ENCODE results near the gene UROD.
"Not testable (repeated sequence)": the region's sequence is repeated elsewhere in the genome, so short reads cannot be mapped to it uniquely, and the experiment has no call there.

The UROD gene

GRCh38 chr1:44994309-44994898 lies 17.6 kb upstream of the UROD start:
- H3K27ac ChIP-seq (ENCODE audit: low read depth, low read length) = no peak overlapping the region
- no peaks in the 10 kb centered on the region for H3K36me3 ChIP-seq (ENCODE audit: control insufficient read depth in 5 of 5, insufficient read depth in 5 of 5, low read length in 5 of 5)
- H3K27me3 ChIP-seq (ENCODE audit: control insufficient read depth in 5 of 5, insufficient read depth in 4 of 5, low read length in 5 of 5) = peaks cover 0 to 2% (median 0%) of the 10 kb centered on the region in 5 donors
- H3K4me1 ChIP-seq (ENCODE audit: control insufficient read depth in 5 of 5, insufficient read depth in 5 of 5, low read length in 5 of 5) = peaks cover 3 to 19% (median 12%) of the 10 kb centered on the region in 5 donors
- H3K9ac ChIP-seq (ENCODE audit: low read length in 5 of 5) = peak overlapping the region in 2 of 5 donors; percentile 24 to 82
- peak overlapping the region in 1 of 5 donors; percentile 19 for H3K4me3 ChIP-seq (ENCODE audit: low read depth in 1 of 5, low read length in 5 of 5)
- no peaks in the 10 kb centered on the region for H3K9me3 ChIP-seq (ENCODE audit: control insufficient read depth in 5 of 5, low read length in 5 of 5)

GRCh38 chr1:44995467-44996238 lies 16.4 kb upstream of the UROD start:
- no peaks in the 10 kb centered on the region for H3K36me3 ChIP-seq (ENCODE audit: control insufficient read depth in 5 of 5, insufficient read depth in 5 of 5, low read length in 5 of 5)

GRCh38 chr1:44999232-44999631 lies 12.8 kb upstream of the UROD start:
- Histone ChIP-seq H3K27ac (ENCODE audit: low read depth, low read length) (no peak overlapping the region), H3K36me3 (ENCODE audit: control insufficient read depth in 5 of 5, insufficient read depth in 5 of 5, low read length in 5 of 5) (peaks cover 0 to 25% (median 24%) of the 10 kb centered on the region in 5 donors), H3K27me3 (ENCODE audit: control insufficient read depth in 5 of 5, insufficient read depth in 4 of 5, low read length in 5 of 5) (peaks cover 0 to 2% (median 0%) of the 10 kb centered on the region in 5 donors), H3K4me3 (ENCODE audit: low read depth in 1 of 5, low read length in 5 of 5) (no peak overlapping the region), H3K4me1 (ENCODE audit: control insufficient read depth in 5 of 5, insufficient read depth in 5 of 5, low read length in 5 of 5) (peaks cover 13 to 45% (median 42%) of the 10 kb centered on the region in 5 donors), H3K9me3 (ENCODE audit: control insufficient read depth in 5 of 5, low read length in 5 of 5) (no peaks in the 10 kb centered on the region), H3K9ac (ENCODE audit: low read length in 5 of 5) (no peak overlapping the region)

More at GRCh38 chr1:44995467-44996238, 16.4 kb upstream of the UROD start:
- Histone ChIP-seq H3K9me3 (ENCODE audit: control insufficient read depth in 5 of 5, low read length in 5 of 5) (no peaks in the 10 kb centered on the region), H3K4me1 (ENCODE audit: control insufficient read depth in 5 of 5, insufficient read depth in 5 of 5, low read length in 5 of 5) (peaks cover 6 to 31% (median 20%) of the 10 kb centered on the region in 5 donors), H3K4me3 (ENCODE audit: low read depth in 1 of 5, low read length in 5 of 5) (no peak overlapping the region), H3K9ac (ENCODE audit: low read length in 5 of 5) (no peak overlapping the region), H3K27ac (ENCODE audit: low read depth, low read length) (no peak overlapping the region), H3K27me3 (ENCODE audit: control insufficient read depth in 5 of 5, insufficient read depth in 4 of 5, low read length in 5 of 5) (peaks cover 0 to 2% (median 0%) of the 10 kb centered on the region in 5 donors)

- Histone ChIP-seq H3K9me3 (ENCODE audit: control insufficient read depth in 5 of 5, low read length in 5 of 5) (no peaks in the 10 kb centered on the region), H3K36me3 (ENCODE audit: control insufficient read depth in 5 of 5, insufficient read depth in 5 of 5, low read length in 5 of 5) (peaks cover 0 to 43% (median 42%) of the 10 kb centered on the region in 5 donors)
Observed at GRCh38 chr1:45001011-45001481, 11.0 kb upstream of the UROD start.

GRCh38 chr1:45001576-45001975 lies 10.5 kb upstream of the UROD start:
- not testable (repeated sequence) for H3K27me3 ChIP-seq (ENCODE audit: control insufficient read depth in 5 of 5, insufficient read depth in 4 of 5, low read length in 5 of 5); H3K9me3 ChIP-seq (ENCODE audit: control insufficient read depth in 5 of 5, low read length in 5 of 5); H3K9ac ChIP-seq (ENCODE audit: low read length in 5 of 5)
- Histone ChIP-seq H3K4me3 (ENCODE audit: low read depth in 1 of 5, low read length in 5 of 5) (peak overlapping the region in 1 of 5 donors; percentile 59), H3K4me1 (ENCODE audit: control insufficient read depth in 5 of 5, insufficient read depth in 5 of 5, low read length in 5 of 5) (peaks cover 9 to 42% (median 37%) of the 10 kb centered on the region in 5 donors), H3K27ac (ENCODE audit: low read depth, low read length) (peak overlapping the region; percentile 78), H3K36me3 (ENCODE audit: control insufficient read depth in 5 of 5, insufficient read depth in 5 of 5, low read length in 5 of 5) (peaks cover 0 to 48% (median 44%) of the 10 kb centered on the region in 5 donors)

More at GRCh38 chr1:45001011-45001481, 11.0 kb upstream of the UROD start:
- peak overlapping the region in 3 of 5 donors; percentile 2 to 4 (median 2) for H3K9ac ChIP-seq (ENCODE audit: low read length in 5 of 5)
- peaks cover 9 to 42% (median 35%) of the 10 kb centered on the region in 5 donors for H3K4me1 ChIP-seq (ENCODE audit: control insufficient read depth in 5 of 5, insufficient read depth in 5 of 5, low read length in 5 of 5)
- H3K27me3 ChIP-seq (ENCODE audit: control insufficient read depth in 5 of 5, insufficient read depth in 4 of 5, low read length in 5 of 5) = no peaks in the 10 kb centered on the region
- H3K4me3 ChIP-seq (ENCODE audit: low read depth in 1 of 5, low read length in 5 of 5) = peak overlapping the region in 2 of 5 donors; percentile 20 to 59
- peak overlapping the region; percentile 78 for H3K27ac ChIP-seq (ENCODE audit: low read depth, low read length)

- no peaks in the 10 kb centered on the region for H3K9me3 ChIP-seq (ENCODE audit: control insufficient read depth in 5 of 5, low read length in 5 of 5)
- no peak overlapping the region for H3K4me3 ChIP-seq (ENCODE audit: low read depth in 1 of 5, low read length in 5 of 5)
- H3K27me3 ChIP-seq (ENCODE audit: control insufficient read depth in 5 of 5, insufficient read depth in 4 of 5, low read length in 5 of 5) = no peaks in the 10 kb centered on the region
- peak overlapping the region in 1 of 5 donors; percentile 26 for H3K9ac ChIP-seq (ENCODE audit: low read length in 5 of 5)
- H3K4me1 ChIP-seq (ENCODE audit: control insufficient read depth in 5 of 5, insufficient read depth in 5 of 5, low read length in 5 of 5) = peaks cover 9 to 42% (median 39%) of the 10 kb centered on the region in 5 donors
- peaks cover 0 to 62% (median 58%) of the 10 kb centered on the region in 5 donors for H3K36me3 ChIP-seq (ENCODE audit: control insufficient read depth in 5 of 5, insufficient read depth in 5 of 5, low read length in 5 of 5)
- H3K27ac ChIP-seq (ENCODE audit: low read depth, low read length) = peak overlapping the region; percentile 78
Observed at GRCh38 chr1:45002650-45003645, 9.1 kb upstream of the UROD start.

- Histone ChIP-seq H3K27ac (ENCODE audit: low read depth, low read length) (peak overlapping the region; percentile 78), H3K36me3 (ENCODE audit: control insufficient read depth in 5 of 5, insufficient read depth in 5 of 5, low read length in 5 of 5) (peaks cover 0 to 70% (median 66%) of the 10 kb centered on the region in 5 donors)
Observed at GRCh38 chr1:45003741-45004140, 8.3 kb upstream of the UROD start.

GRCh38 chr1:45004281-45004920 lies 7.7 kb upstream of the UROD start:
- Histone ChIP-seq H3K4me1 (ENCODE audit: control insufficient read depth in 5 of 5, insufficient read depth in 5 of 5, low read length in 5 of 5) (peaks cover 9 to 49% (median 43%) of the 10 kb centered on the region in 5 donors), H3K9ac (ENCODE audit: low read length in 5 of 5) (no peak overlapping the region), H3K9me3 (ENCODE audit: control insufficient read depth in 5 of 5, low read length in 5 of 5) (no peaks in the 10 kb centered on the region), H3K27me3 (ENCODE audit: control insufficient read depth in 5 of 5, insufficient read depth in 4 of 5, low read length in 5 of 5) (no peaks in the 10 kb centered on the region), H3K4me3 (ENCODE audit: low read depth in 1 of 5, low read length in 5 of 5) (no peak overlapping the region), H3K36me3 (ENCODE audit: control insufficient read depth in 5 of 5, insufficient read depth in 5 of 5, low read length in 5 of 5) (peaks cover 0 to 76% (median 72%) of the 10 kb centered on the region in 5 donors), H3K27ac (ENCODE audit: low read depth, low read length) (no peak overlapping the region)

More at GRCh38 chr1:45003741-45004140, 8.3 kb upstream of the UROD start:
- Histone ChIP-seq H3K9ac (ENCODE audit: low read length in 5 of 5) (no peak overlapping the region), H3K4me3 (ENCODE audit: low read depth in 1 of 5, low read length in 5 of 5) (no peak overlapping the region), H3K27me3 (ENCODE audit: control insufficient read depth in 5 of 5, insufficient read depth in 4 of 5, low read length in 5 of 5) (no peaks in the 10 kb centered on the region), H3K9me3 (ENCODE audit: control insufficient read depth in 5 of 5, low read length in 5 of 5) (no peaks in the 10 kb centered on the region), H3K4me1 (ENCODE audit: control insufficient read depth in 5 of 5, insufficient read depth in 5 of 5, low read length in 5 of 5) (peaks cover 9 to 42% (median 39%) of the 10 kb centered on the region in 5 donors)

- H3K9me3 ChIP-seq (ENCODE audit: control insufficient read depth in 5 of 5, low read length in 5 of 5) = no peaks in the 10 kb centered on the region
- H3K36me3 ChIP-seq (ENCODE audit: control insufficient read depth in 5 of 5, insufficient read depth in 5 of 5, low read length in 5 of 5) = peaks cover 0 to 81% (median 74%) of the 10 kb centered on the region in 5 donors
- peaks cover 12 to 53% (median 43%) of the 10 kb centered on the region in 5 donors for H3K4me1 ChIP-seq (ENCODE audit: control insufficient read depth in 5 of 5, insufficient read depth in 5 of 5, low read length in 5 of 5)
- peak overlapping the region; percentile 47 for H3K27ac ChIP-seq (ENCODE audit: low read depth, low read length)
- no peak overlapping the region for H3K4me3 ChIP-seq (ENCODE audit: low read depth in 1 of 5, low read length in 5 of 5)
- H3K27me3 ChIP-seq (ENCODE audit: control insufficient read depth in 5 of 5, insufficient read depth in 4 of 5, low read length in 5 of 5) = no peaks in the 10 kb centered on the region
- H3K9ac ChIP-seq (ENCODE audit: low read length in 5 of 5) = peak overlapping the region in 3 of 5 donors; percentile 2 to 36 (median 6)
Observed at GRCh38 chr1:45005761-45006160, 6.3 kb upstream of the UROD start.
